Dermis lymphatic vessel endothelial cell (primary cell): ENCODE measurements around the gene MRPL30. TPM values are rescaled to one million over a fixed set of nuclear protein-coding genes. Genes with fewer than 3 reads are reported as not detected.

ENCODE experiments used
- total RNA-seq: library from RNA; depleted of rRNA; stranded (reverse); fragments of >200 nt; gene quantifications from 2 replicates; pipeline ENCODE4 v1.2.1, GENCODE V29; 2014

The MRPL30 gene
- total RNA-seq: 26.7 and 39.0 TPM in 2 replicates

GRCh38 chr2:99180755-99181623 is at the start of gene MRPL30, which contains the start of gene MITD1:
Gene MRPL30 (plus strand): TSS chr2:99181184. CDS start chr2:99186204, 5,020 bp downstream.
Gene MITD1 (minus strand): TSS chr2:99181058. CDS start chr2:99180981, 77 bp downstream.

GRCh38 chr2:99141110-99142108 is 39.6 kb upstream of the MRPL30 start, which contains the start of gene C2orf15:
Gene C2orf15 (plus strand): TSS chr2:99141707. CDS start chr2:99150559, 8,852 bp downstream.

GRCh38 chr2:99154643-99155536 is 26.1 kb upstream of the MRPL30 start, which contains the start of the genes LIPT1 and TSGA10:
Gene LIPT1 (plus strand): TSS chr2:99154967. CDS start chr2:99161958, 6,991 bp downstream.
Gene TSGA10 (minus strand): TSS chr2:99154942. CDS start chr2:99109439, 45,503 bp downstream.

Other genes starting within 250 kb of the MRPL30 start
- gene CRACDL, start 245.0 kb upstream of the MRPL30 start, total RNA-seq: 0.54 and 0.69 TPM in 2 replicates
- 0.11 and 0.26 TPM in 2 replicates for gene C2orf15, start 39.5 kb upstream of the MRPL30 start, total RNA-seq
- gene TSGA10, start 26.2 kb upstream of the MRPL30 start, total RNA-seq: 0.54 and 1.5 TPM in 2 replicates
- 4.2 and 7.5 TPM in 2 replicates for gene LIPT1, start 26.2 kb upstream of the MRPL30 start, total RNA-seq
- 15.7 and 19.9 TPM in 2 replicates for gene MITD1, start 126 bp upstream of the MRPL30 start, total RNA-seq
- gene LYG2, start 74.5 kb downstream of the MRPL30 start, total RNA-seq: not detected in 2 replicates
- gene LYG1, start 120.0 kb downstream of the MRPL30 start, total RNA-seq: 0.22 and 0.34 TPM in 2 replicates
- gene TXNDC9, start 155.1 kb downstream of the MRPL30 start, total RNA-seq: 69.5 and 79.0 TPM in 2 replicates
- gene EIF5B, start 156.2 kb downstream of the MRPL30 start, total RNA-seq: 15.6 and 23.8 TPM in 2 replicates